MCF 10A (cell line): ENCODE data around the gene GARRE1. TPM values are rescaled to one million over a fixed set of nuclear protein-coding genes. Genes with fewer than 3 reads are reported as not detected.
"Not testable (repeated sequence)": the region's sequence is repeated elsewhere in the genome, so short reads cannot be mapped to it uniquely, and the experiment has no call there.

ENCODE experiments used
- BruUV-seq: library from RNA; stranded (reverse); fragments of 400-500 nt; replicated peaks from 2 replicates; lab custom pipeline; 2021; lab: Mats Ljungman, UMichigan
- CTCF ChIA-PET: fragments of 300-600 bp; sonication (Branson Sonifier 250); formaldehyde crosslinking; extraction: SDS; loops from one replicate; lab custom pipeline; 2021; ENCODE audit warnings: antibody characterized with exemption, inconsistent platforms; lab: Yijun Ruan, JAX
- POLR2A ChIA-PET: fragments of 300-600, 350-650 bp; sonication (Branson Sonifier 250); formaldehyde crosslinking; extraction: SDS; loops from one replicate; lab custom pipeline; 2020; ENCODE audit warnings: antibody characterized with exemption, inconsistent platforms; lab: Yijun Ruan, JAX
- DNase-seq: peaks from one replicate; pipeline ENCODE4 v3.0.0-alpha.2; 2018; ENCODE audit not compliant: unreplicated experiment
- H3K27ac Mint-ChIP-seq: one replicate; pipeline ENCODE4 v1.8.0; 2022; ENCODE audit warnings: mild to moderate bottlenecking, low read depth, mixed read lengths; ENCODE audit not compliant: unreplicated experiment
- H3K27me3 Mint-ChIP-seq: one replicate; pipeline ENCODE4 v1.8.0; 2022; ENCODE audit warnings: mixed read lengths; ENCODE audit not compliant: insufficient read depth, unreplicated experiment
- H3K36me3 Mint-ChIP-seq: one replicate; pipeline ENCODE4 v1.8.0; 2022; ENCODE audit warnings: mild to moderate bottlenecking, moderate library complexity, mixed read lengths; ENCODE audit not compliant: insufficient read depth, unreplicated experiment
- H3K4me1 Mint-ChIP-seq: one replicate; pipeline ENCODE4 v1.8.0; 2022; ENCODE audit warnings: mixed read lengths; ENCODE audit not compliant: insufficient read depth, unreplicated experiment
- H3K4me3 Mint-ChIP-seq: one replicate; pipeline ENCODE4 v1.8.0; 2022; ENCODE audit warnings: mild to moderate bottlenecking, moderate library complexity, mixed read lengths; ENCODE audit not compliant: unreplicated experiment
- H3K9me3 Mint-ChIP-seq: one replicate; pipeline ENCODE4 v1.8.0; 2022; ENCODE audit warnings: mixed read lengths; ENCODE audit not compliant: unreplicated experiment
- intact Hi-C: fragments of 100-400 bp; cut with micrococcal nuclease; formaldehyde crosslinking; loops from 2 replicates; pipeline ENCODE4 v1.14.1; 2022
- total RNA-seq: library from RNA; stranded (reverse); gene quantifications from 2 replicates; pipeline ENCODE4 v1.2.3, GENCODE V29; 2022
- TF ChIP-seq, protein P1 (sequence below): fragments of 200-600 bp; IDR thresholded peaks from one replicate; pipeline ENCODE4 v1.8.0; 2022; ENCODE audit warnings: antibody characterized with exemption, mild to moderate bottlenecking; ENCODE audit not compliant: unreplicated experiment

GARRE1 gene
- total RNA-seq, 1 experiment from 2014 or later, result 12.8 TPM

DNA sequence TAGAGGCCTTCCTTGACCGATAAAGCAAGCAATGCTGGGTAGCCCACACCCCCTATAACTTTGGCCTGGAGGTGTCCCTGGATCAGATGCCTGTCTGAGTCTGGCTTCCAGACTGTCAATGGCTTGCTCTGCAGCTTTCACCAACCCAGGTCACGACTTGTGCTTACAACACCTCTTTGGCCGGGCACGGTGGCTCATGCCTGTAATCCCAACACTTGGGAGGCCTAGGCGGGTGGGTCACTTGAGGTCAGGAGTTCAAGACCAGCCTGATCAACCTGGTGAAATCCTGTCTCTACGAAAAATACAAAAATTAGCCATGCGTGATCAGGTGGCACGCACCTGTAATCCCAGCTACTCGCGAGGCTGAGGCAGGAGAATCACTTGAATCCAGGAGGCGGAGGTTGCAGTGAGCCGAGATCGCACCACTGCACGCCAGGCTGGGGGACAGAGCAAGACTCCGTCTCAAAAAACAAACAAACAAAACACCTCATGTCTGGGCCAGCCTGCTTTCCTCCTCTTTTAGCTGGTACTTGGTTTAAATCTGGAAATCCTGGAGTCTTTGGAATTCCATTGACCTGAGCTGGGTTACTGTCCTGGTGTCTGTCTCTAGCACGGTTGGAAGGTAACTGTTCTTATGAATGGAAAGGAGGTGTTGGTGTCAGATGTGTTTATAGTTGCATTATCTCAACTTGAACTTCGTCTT, 10.3 kb upstream of the GARRE1 start:
- Mint-ChIP-seq H3K4me3 (no peak overlapping the region), H3K27ac (no peak overlapping the region), H3K36me3 (peaks cover 6% of the 10 kb centered on the region), H3K27me3 (no peaks in the 10 kb centered on the region), H3K4me1 (no peaks in the 10 kb centered on the region), H3K9me3 (no peaks in the 10 kb centered on the region)
- POLR2A ChIA-PET, result interaction anchor here (0.6 to 1.0 kb wide), 2 partner anchors 10 to 574 kb away, joined by 3 read pairs; no protein-coding TSS in a partner anchor
- DNase-seq, result no peak
- BruUV-seq, result no TSS peak
- intact Hi-C loops, result no loop called here
- CTCF ChIA-PET, result no interaction called here
- TF ChIP-seq, protein P1, sequence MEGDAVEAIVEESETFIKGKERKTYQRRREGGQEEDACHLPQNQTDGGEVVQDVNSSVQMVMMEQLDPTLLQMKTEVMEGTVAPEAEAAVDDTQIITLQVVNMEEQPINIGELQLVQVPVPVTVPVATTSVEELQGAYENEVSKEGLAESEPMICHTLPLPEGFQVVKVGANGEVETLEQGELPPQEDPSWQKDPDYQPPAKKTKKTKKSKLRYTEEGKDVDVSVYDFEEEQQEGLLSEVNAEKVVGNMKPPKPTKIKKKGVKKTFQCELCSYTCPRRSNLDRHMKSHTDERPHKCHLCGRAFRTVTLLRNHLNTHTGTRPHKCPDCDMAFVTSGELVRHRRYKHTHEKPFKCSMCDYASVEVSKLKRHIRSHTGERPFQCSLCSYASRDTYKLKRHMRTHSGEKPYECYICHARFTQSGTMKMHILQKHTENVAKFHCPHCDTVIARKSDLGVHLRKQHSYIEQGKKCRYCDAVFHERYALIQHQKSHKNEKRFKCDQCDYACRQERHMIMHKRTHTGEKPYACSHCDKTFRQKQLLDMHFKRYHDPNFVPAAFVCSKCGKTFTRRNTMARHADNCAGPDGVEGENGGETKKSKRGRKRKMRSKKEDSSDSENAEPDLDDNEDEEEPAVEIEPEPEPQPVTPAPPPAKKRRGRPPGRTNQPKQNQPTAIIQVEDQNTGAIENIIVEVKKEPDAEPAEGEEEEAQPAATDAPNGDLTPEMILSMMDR, result no peak

DNA sequence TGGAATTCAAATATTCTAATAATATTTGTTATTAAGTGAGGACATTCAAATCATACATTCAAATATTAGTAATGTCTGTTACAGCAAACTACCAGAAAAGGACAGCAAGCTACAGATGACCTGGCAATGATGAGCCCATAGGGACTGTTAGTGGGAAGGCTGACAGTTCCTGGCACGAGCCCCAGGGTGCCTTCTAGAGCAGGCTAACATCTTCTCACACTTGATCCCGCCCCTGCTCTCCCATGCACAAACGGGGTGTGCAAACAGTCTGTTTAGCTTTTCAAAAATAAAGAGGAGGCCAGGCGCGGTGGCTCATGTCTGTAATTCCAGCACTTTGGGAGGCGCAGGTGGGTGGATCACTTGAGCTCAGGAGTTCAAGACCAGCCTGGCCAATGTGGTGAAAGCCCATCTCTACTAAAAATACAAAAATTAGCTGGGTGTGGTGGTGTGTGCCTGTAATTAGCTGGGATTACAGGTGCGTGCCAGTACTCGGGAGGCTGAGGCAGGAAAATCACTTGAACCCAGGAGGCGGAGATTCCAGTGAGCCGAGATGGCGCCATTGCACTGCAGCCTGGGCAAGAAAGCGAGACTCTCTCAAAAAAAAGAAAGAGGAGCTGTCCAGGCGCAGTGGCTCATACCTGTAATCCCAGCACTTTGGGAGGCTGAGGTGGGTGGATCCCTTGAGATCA, 9.6 kb upstream of the GARRE1 start:
- BruUV-seq, result no TSS peak
- Mint-ChIP-seq H3K4me3 (no peak overlapping the region), H3K27ac (no peak overlapping the region), H3K4me1 (no peaks in the 10 kb centered on the region), H3K27me3 (no peaks in the 10 kb centered on the region), H3K36me3 (peaks cover 6% of the 10 kb centered on the region), H3K9me3 (no peaks in the 10 kb centered on the region)
- DNase-seq, result no peak
- POLR2A ChIA-PET, result interaction anchor here (0.6 kb wide), 1 partner anchor 574 kb away, joined by 3 read pairs; no protein-coding TSS in a partner anchor
- TF ChIP-seq, protein P1, result no peak
- CTCF ChIA-PET, result no interaction called here
- intact Hi-C loops, result no loop called here

DNA sequence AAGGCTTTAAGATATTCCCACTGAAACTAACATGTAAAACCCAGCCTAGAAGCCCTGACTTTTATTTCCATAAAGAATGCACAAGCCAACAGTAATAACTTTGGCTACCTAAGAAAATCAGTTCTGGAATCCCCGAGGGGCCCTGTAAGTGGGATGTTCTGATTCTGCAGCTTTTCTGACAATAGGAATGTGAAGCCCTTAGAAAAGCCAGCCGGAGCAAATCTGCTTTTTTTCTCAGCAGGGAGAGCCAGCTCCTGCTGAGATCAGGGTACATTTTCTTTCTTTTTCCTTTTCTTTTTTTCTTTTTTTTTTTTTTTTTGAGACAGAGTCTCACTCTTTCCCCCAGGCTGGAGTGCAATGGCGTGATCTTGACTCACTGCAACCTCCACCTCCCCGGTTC, 8.0 kb upstream of the GARRE1 start:
- TF ChIP-seq, protein P1, result no peak
- no peak overlapping the region for H3K27ac Mint-ChIP-seq
- H3K4me1 Mint-ChIP-seq, result no peaks in the 10 kb centered on the region
- DNase-seq, result no peak
- CTCF ChIA-PET, result interaction anchor here (0.6 kb wide), 1 partner anchor 29 kb away, joined by 3 read pairs; no protein-coding TSS in a partner anchor
- no peak overlapping the region for H3K4me3 Mint-ChIP-seq
- peaks cover 6% of the 10 kb centered on the region for H3K36me3 Mint-ChIP-seq
- POLR2A ChIA-PET, result no interaction called here
- intact Hi-C loops, result no loop called here
- no peaks in the 10 kb centered on the region for H3K27me3 Mint-ChIP-seq
- H3K9me3 Mint-ChIP-seq, result no peaks in the 10 kb centered on the region
- BruUV-seq, result no TSS peak

DNA sequence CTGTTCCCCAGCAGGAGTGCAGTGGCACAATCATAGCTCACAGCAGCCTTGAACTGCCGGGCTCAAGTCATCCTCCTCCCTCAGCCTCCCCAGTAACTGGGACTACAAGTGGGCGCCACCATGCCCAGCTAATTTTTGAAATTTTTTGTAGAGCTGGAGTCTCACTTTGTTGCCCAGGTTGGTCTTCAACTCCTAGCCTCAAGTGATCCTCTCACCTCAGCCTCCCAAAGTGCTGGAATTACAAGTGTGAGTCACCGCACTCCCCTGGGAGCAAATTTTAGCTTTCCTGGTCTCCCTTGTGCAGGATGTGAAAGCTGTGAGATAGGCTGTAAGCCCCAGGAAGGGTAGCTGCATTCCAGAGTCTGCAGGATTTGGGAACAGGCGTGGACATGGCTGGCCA, 5.4 kb upstream of the GARRE1 start:
- ChIA-PET POLR2A (interaction anchor here (1.1 kb wide), 1 partner anchor 16 kb away, joined by 3 read pairs; no protein-coding TSS in a partner anchor), CTCF (interaction anchor here (0.7 to 0.8 kb wide), 2 partner anchors 22 to 471 kb away, joined by 3 to 4 read pairs; no protein-coding TSS in a partner anchor)
- H3K36me3 Mint-ChIP-seq, result peaks cover 6% of the 10 kb centered on the region
- DNase-seq, result no peak
- no TSS peak for BruUV-seq
- TF ChIP-seq, protein P1, result no peak
- no peak overlapping the region for H3K27ac Mint-ChIP-seq
- H3K27me3 Mint-ChIP-seq, result no peaks in the 10 kb centered on the region
- peaks cover 4% of the 10 kb centered on the region for H3K4me1 Mint-ChIP-seq
- H3K9me3 Mint-ChIP-seq, result no peaks in the 10 kb centered on the region
- intact Hi-C loops, result no loop called here
- no peak overlapping the region for H3K4me3 Mint-ChIP-seq

DNA sequence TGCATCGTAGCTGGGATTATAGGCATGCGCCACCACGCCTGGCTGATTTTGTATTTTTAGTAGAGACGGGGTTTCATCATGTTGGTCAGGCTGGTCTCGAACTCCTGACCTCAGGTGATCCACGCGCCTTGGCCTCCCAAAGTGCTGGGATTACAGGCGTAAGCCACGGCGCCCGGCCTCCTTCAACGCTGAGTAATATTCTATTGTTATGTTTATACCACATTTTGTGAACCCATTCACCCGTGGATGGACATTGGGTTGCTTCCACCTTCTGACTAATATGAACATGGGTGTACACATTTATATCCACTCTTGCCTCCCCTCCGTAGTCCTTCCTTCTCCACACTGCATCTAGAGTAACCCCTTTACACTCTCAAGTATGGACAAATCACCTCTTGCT, 1.2 kb upstream of the GARRE1 start:
- POLR2A ChIA-PET, result interaction anchor here (0.6 to 1.0 kb wide), 3 partner anchors 10 to 47 kb away, joined by 3 read pairs; no protein-coding TSS in a partner anchor
- H3K4me3 Mint-ChIP-seq, result peak overlapping the region; percentile 79

DNA sequence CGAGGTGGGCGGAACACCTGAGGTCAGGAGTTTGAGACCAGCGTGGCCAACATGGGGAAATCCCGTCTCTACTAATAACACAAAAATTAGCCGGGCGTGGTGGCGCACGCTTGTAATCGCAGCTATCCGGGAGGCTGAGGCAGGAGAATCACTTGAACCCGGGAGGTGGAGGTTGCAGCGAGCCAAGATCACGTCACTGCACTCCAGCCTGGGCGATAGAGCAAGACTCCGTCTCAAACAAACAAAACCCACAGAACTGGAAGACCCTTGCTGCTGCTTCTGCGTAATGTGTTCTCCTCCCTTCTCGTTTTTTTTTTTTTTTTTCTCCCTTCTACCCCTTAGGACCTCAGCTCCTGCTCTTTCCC, 691 bp upstream of the GARRE1 start:
- BruUV-seq, H3K36me3 Mint-ChIP-seq, H3K27me3 Mint-ChIP-seq, CTCF ChIA-PET, DNase-seq, H3K4me1 Mint-ChIP-seq, H3K9me3 Mint-ChIP-seq: not testable (repeated sequence)
- H3K27ac Mint-ChIP-seq, result peak overlapping the region; percentile 93
- POLR2A ChIA-PET, result interaction anchor here (0.6 kb wide), 2 partner anchors 10 to 47 kb away, joined by 3 read pairs; no protein-coding TSS in a partner anchor
- peak overlapping the region; percentile 79 for H3K4me3 Mint-ChIP-seq
- intact Hi-C loops, result loop anchor here (2.0 kb wide), 1 partner anchor 83 kb away; no protein-coding TSS in a partner anchor

More for the DNA sequence above, 1.2 kb upstream of the GARRE1 start:
- intact Hi-C loops, BruUV-seq, H3K9me3 Mint-ChIP-seq, H3K36me3 Mint-ChIP-seq, CTCF ChIA-PET, DNase-seq, H3K27me3 Mint-ChIP-seq, H3K4me1 Mint-ChIP-seq, H3K27ac Mint-ChIP-seq: not testable (repeated sequence)
